K562 (cell line): ENCODE results near the gene CLTA. TPM values are rescaled to one million over a fixed set of nuclear protein-coding genes. Genes with fewer than 3 reads are reported as not detected.
A peak's percentile ranks its signal among the peaks of the same experiment; 100 is the strongest.

Experiments
- CCAR2 ChIP-seq: fragments of 200-400 bp; formaldehyde crosslinking; IDR thresholded peaks from 2 replicates; pipeline ENCODE4 v1.6.1; 2017; ENCODE audit warnings: mild to moderate bottlenecking, low read depth, low read length
- ELF4 ChIP-seq: fragments of 450-650 bp; formaldehyde crosslinking; IDR thresholded peaks from 2 replicates; pipeline ENCODE4 v1.4.0; 2022; ENCODE audit warnings: missing genetic modification characterization
- ETV5 ChIP-seq: sonication (generic); formaldehyde crosslinking; IDR thresholded peaks from 2 replicates; pipeline ENCODE4 v1.4.0; 2020; ENCODE audit warnings: low read depth, mild to moderate bottlenecking, missing genetic modification reagents
- KDM2B ChIP-seq: fragments of 250-450 bp; sonication (Bioruptor Pico); IDR thresholded peaks from 2 replicates; pipeline ENCODE4 v1.8.0; 2021; ENCODE audit warnings: mild to moderate bottlenecking, moderate library complexity
- MCM5 ChIP-seq: fragments of 450-650 bp; IDR thresholded peaks from 2 replicates; pipeline ENCODE4 v1.6.1; 2016; ENCODE audit warnings: low read depth
- MXI1 ChIP-seq: IDR thresholded peaks from 2 replicates; pipeline ENCODE4 v1.6.1; 2011; ENCODE audit warnings: low read depth, mild to moderate bottlenecking, improper control_type of control experiment, low read length
- NELFE ChIP-seq: IDR thresholded peaks from 2 replicates; pipeline ENCODE4 v1.6.1; 2011; ENCODE audit warnings: mild to moderate bottlenecking; ENCODE audit not compliant: insufficient read depth, insufficient read length
- TBL1XR1 ChIP-seq, 2 experiments: IDR thresholded peaks; 2 replicates each; pipeline ENCODE4 v1.6.1; 2012; ENCODE audit warnings: improper control_type of control experiment in 2 of 2, low read length in 2 of 2, mild to moderate bottlenecking in 1 of 2
- TOE1 ChIP-seq, 2 experiments: fragments of 450-650 bp in 1 of 2; sonication (generic) in 1 of 2; formaldehyde crosslinking in 1 of 2; IDR thresholded peaks; 2 replicates each; pipeline versions ENCODE4 v1.7.1 to v1.8.0; 2016 to 2022; ENCODE audit warnings: borderline replicate concordance in 2 of 2, mild to moderate bottlenecking in 2 of 2, antibody characterized with exemption in 1 of 2, inconsistent platforms in 1 of 2, low read depth in 1 of 2, missing genetic modification reagents in 1 of 2, moderate library complexity in 1 of 2
- XRCC4 ChIP-seq: IDR thresholded peaks from one replicate; pipeline ENCODE4 v1.6.1; 2011; ENCODE audit not compliant: insufficient read depth, insufficient read length; ENCODE audit errors: extremely low read depth
- ZFPM2 ChIP-seq: fragments of 250-450 bp; sonication (Bioruptor Pico); IDR thresholded peaks from 2 replicates; pipeline ENCODE4 v1.5.1; 2022; ENCODE audit warnings: mild to moderate bottlenecking
- polyA plus RNA-seq, 8 experiments: library from polyadenylated mRNA; depleted of rRNA in 4 of 8; stranded (reverse) in 5 of 8; unstranded in 3 of 8; fragments of >200 nt; fragmentation: Nextera tagmentation in 2 of 8; fragmentation: Illumina TruSeq in 1 of 8; extraction: Ambion mirVana in 2 of 8; extraction: Trizol in 1 of 8; gene quantifications; 2 replicates each; pipeline versions ENCODE4 v1.2.1 to v1.2.3, GENCODE V29; 2011 to 2014; ENCODE audit warnings: inconsistent platforms in 1 of 8, missing spikeins in 1 of 8
- total RNA-seq, 7 experiments: library from RNA; depleted of rRNA in 6 of 7; stranded (reverse); fragments of >200 nt in 6 of 7; fragmentation: Illumina TruSeq in 2 of 7; extraction: Trizol in 2 of 7; gene quantifications; 2 replicates each; pipeline versions ENCODE4 v1.2.1 to v1.2.3, GENCODE V29; 2011 to 2021; ENCODE audit warnings: low replicate concordance in 1 of 7
- TF ChIP-seq, protein P1 (sequence below): fragments of 450-650 bp; IDR thresholded peaks from 2 replicates; pipeline ENCODE4 v1.7.1; 2018; ENCODE audit warnings: mild to moderate bottlenecking, low read depth; ENCODE audit not compliant: partially characterized antibody
- TF ChIP-seq, protein P2 (sequence below): fragments of 250-450 bp; sonication (Bioruptor Pico); IDR thresholded peaks from 2 replicates; pipeline ENCODE4 v1.6.1; 2021; ENCODE audit warnings: mild to moderate bottlenecking
- TF ChIP-seq, protein P3 (sequence below), 2 experiments: fragments of 250-450 bp in 1 of 2; fragments of 450-650 bp in 1 of 2; sonication (Bioruptor Pico) in 1 of 2; IDR thresholded peaks; 2 replicates each; pipeline versions ENCODE4 v1.6.1 to v1.8.0; 2016 to 2021; ENCODE audit warnings: mild to moderate bottlenecking in 2 of 2, moderate library complexity in 2 of 2, missing compliant biosample characterization in 1 of 2, missing genetic modification characterization in 1 of 2

Gene CLTA
- total and polyA plus RNA-seq, 9 of the 15 experiments (the other 6 are each of a cell fraction or from before 2014, with no cell fraction given), result 37.8 to 219 (median 144) TPM

DNA sequence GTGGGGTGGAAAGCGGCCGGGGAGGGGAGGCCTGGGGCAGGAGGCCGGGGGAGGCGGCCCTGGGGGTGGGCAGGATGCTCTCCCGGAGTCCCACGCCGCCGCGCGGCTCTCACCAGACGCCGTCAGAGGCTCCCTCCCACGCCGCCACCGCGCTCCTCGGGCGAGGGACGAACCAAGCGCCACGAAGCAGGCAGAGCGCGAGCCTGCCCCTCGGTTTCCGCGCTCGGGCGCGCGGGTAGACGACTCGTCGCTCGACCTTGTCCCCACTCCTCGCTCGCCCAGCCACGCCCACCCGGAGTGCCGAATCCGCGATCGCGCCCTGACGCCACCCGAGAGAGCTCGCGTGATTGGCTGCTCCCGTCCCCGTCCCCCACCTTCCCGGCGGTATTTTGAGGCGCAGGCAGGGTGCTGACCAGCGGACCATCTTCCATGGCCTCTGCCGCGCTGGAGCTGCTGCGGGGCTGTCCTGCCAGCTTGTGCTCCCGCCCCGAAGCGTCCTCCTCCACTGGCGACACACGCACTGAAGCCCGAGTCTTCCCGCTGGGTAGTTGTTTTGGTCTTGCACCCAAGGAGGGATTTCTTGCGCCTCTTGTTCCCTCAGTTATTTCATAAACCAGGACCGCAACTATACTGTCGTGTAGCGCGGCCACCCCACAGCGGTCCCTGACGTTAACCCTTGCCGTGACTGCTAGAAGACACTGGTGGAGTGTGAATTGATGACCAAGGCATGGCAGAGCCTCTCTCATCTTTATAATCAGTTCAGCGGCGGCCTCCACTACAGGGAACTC, 67.7 kb downstream of the CLTA start, which contains the start of gene GNE (continued):
- 0 out of 2 replicates have a peak, but pooled peaks have one; percentile 29 for TF ChIP-seq MXI1
- 0 out of 2 replicates have a peak, but pooled peaks have one; percentile 47 for TF ChIP-seq ETV5 (CRISPR knock-in tag)
- TF ChIP-seq, protein P1, sequence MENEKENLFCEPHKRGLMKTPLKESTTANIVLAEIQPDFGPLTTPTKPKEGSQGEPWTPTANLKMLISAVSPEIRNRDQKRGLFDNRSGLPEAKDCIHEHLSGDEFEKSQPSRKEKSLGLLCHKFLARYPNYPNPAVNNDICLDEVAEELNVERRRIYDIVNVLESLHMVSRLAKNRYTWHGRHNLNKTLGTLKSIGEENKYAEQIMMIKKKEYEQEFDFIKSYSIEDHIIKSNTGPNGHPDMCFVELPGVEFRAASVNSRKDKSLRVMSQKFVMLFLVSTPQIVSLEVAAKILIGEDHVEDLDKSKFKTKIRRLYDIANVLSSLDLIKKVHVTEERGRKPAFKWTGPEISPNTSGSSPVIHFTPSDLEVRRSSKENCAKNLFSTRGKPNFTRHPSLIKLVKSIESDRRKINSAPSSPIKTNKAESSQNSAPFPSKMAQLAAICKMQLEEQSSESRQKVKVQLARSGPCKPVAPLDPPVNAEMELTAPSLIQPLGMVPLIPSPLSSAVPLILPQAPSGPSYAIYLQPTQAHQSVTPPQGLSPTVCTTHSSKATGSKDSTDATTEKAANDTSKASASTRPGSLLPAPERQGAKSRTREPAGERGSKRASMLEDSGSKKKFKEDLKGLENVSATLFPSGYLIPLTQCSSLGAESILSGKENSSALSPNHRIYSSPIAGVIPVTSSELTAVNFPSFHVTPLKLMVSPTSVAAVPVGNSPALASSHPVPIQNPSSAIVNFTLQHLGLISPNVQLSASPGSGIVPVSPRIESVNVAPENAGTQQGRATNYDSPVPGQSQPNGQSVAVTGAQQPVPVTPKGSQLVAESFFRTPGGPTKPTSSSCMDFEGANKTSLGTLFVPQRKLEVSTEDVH, result no peak
- TF ChIP-seq ELF4 (CRISPR knock-in tag), result no peak
- TF ChIP-seq, protein P2, sequence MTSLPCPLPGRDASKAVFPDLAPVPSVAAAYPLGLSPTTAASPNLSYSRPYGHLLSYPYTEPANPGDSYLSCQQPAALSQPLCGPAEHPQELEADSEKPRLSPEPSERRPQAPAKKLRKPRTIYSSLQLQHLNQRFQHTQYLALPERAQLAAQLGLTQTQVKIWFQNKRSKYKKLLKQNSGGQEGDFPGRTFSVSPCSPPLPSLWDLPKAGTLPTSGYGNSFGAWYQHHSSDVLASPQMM (CRISPR knock-in tag), result no peak
- TF ChIP-seq MCM5, result no peak
- TF ChIP-seq XRCC4, result no peak
- TF ChIP-seq TBL1XR1 (IDR thresholded peaks at IDR 0.05; ENCODE audit: low read length in 2 of 2), result no peak
- TF ChIP-seq KDM2B (CRISPR knock-in tag), result no peak
- TF ChIP-seq, protein P3, sequence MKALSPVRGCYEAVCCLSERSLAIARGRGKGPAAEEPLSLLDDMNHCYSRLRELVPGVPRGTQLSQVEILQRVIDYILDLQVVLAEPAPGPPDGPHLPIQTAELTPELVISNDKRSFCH (CRISPR knock-in tag; IDR thresholded peaks at IDR 0.05), result no peak
- TF ChIP-seq, protein P3 (tag; IDR thresholded peaks at IDR 0.05), result no peak
- no peak for TF ChIP-seq ZFPM2 (CRISPR knock-in tag)
- peak; percentile 73; the same call in 1 of the 2 replicates for TF ChIP-seq TOE1 (IDR thresholded peaks at IDR 0.05; ENCODE audit: borderline replicate concordance)
- TF ChIP-seq TOE1 (CRISPR knock-in tag; IDR thresholded peaks at IDR 0.05; ENCODE audit: borderline replicate concordance, low read depth), result no peak
- no peak for TF ChIP-seq NELFE
- TF ChIP-seq CCAR2, result no peak
